GM21360 (cell line): ENCODE results near the gene VSTM2A.
A peak's percentile ranks its signal among the peaks of the same experiment; 100 is the strongest.

ENCODE experiments used
- ATAC-seq: cut with Tn5 transposase; IDR thresholded peaks from one replicate; pipeline ENCODE4 v1.9.1; 2021; ENCODE audit warnings: mild to moderate bottlenecking, moderate library complexity; ENCODE audit not compliant: unreplicated experiment

The VSTM2A gene

GRCh38 chr7:54596747-54597146, 54.6 kb downstream of the VSTM2A start:
- peak; percentile 98 for ATAC-seq

GRCh38 chr7:54615537-54615936, 73.4 kb downstream of the VSTM2A start:
- ATAC-seq, result no peak
